GM12801 (cell line): ENCODE results near the gene SLC8A3.

ENCODE experiments used
- CTCF ChIP-seq: IDR thresholded peaks from one replicate; pipeline ENCODE4 v1.5.1; 2011; ENCODE audit warnings: control low read depth; ENCODE audit not compliant: insufficient read length; ENCODE audit errors: extremely low read depth

SLC8A3 gene

GRCh38 chr14:70013271-70013873 is 175.4 kb downstream of the SLC8A3 start:
- TF ChIP-seq CTCF = no peak

- TF ChIP-seq CTCF = no peak
These were observed 177.0 kb downstream of the SLC8A3 start for GRCh38 chr14:70011708-70012107.

- no peak for TF ChIP-seq CTCF
These were observed 177.7 kb downstream of the SLC8A3 start for GRCh38 chr14:70011098-70011497.

DNA sequence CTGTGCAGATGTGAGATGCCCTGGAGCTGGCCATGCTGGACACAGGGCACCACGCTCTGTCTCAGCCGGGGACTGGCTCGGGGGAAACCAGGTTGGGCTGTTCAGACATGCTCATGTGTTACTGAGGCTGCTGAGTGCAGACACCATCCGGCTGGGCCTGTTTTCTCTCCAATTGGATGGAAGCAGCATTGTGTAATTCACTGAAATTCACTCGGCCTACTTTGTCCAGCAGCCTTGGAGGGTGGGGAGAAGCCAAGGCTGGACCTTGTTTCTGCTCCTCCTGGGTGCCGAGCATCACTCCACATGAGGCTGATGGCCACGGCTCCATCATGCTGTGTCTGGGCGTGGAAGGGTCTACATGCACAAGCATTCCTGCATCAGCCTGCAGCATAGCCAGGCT is 178.8 kb downstream of the SLC8A3 start:
- TF ChIP-seq CTCF = no peak

GRCh38 chr14:70008284-70009262 is 180.2 kb downstream of the SLC8A3 start:
- no peak for TF ChIP-seq CTCF

DNA sequence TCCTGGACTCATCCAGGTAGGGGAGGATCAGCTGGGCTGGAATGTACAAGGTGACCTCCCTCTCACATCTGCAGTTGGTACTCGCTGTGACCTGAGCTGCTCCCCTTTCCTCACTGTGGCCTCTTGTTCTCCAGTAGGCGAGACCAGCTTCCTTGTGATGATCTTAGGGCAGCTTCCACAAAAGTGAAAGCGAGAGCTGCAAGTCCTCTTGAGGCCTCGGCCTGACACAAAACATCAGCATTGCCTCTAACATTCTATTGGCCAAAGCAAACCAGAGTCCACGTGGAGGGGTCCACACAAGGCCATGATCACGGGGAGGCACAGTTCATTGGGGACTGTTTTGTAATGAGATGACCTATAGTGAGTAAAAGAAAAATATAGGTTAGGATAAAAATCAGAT is 182.1 kb downstream of the SLC8A3 start:
- TF ChIP-seq CTCF = no peak

DNA sequence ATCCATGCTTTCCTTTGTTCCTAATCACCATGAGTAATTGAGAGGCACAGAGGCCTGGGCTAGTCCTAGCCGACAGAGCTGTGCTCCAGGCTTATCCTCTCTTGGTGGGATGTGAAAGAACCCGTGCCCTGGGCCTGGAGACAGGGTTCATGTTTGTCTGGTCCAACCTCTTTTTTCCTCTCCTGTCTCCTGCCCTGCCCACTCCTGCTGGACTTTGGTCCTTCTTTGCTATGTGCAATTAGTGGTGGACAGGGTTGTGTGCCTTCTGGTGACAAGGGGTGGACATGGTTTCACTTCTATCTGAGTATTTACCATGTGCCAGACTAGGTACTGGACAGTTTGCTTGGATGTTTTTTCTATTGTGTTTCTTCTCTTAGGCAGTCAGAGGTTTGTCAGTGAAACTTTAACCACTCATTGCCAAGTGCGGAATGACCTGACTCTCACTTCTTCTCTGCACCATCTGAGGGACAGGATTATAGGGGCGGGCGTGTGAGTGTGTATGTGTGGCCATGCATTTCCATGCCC is 183.4 kb downstream of the SLC8A3 start:
- no peak for TF ChIP-seq CTCF
